ENCODE measurements around the gene PMS2.
"Not testable (repeated sequence)": the region's sequence is repeated elsewhere in the genome, so short reads cannot be mapped to it uniquely, and the experiment has no call there.

- TF ChIP-seq, protein P1, sequence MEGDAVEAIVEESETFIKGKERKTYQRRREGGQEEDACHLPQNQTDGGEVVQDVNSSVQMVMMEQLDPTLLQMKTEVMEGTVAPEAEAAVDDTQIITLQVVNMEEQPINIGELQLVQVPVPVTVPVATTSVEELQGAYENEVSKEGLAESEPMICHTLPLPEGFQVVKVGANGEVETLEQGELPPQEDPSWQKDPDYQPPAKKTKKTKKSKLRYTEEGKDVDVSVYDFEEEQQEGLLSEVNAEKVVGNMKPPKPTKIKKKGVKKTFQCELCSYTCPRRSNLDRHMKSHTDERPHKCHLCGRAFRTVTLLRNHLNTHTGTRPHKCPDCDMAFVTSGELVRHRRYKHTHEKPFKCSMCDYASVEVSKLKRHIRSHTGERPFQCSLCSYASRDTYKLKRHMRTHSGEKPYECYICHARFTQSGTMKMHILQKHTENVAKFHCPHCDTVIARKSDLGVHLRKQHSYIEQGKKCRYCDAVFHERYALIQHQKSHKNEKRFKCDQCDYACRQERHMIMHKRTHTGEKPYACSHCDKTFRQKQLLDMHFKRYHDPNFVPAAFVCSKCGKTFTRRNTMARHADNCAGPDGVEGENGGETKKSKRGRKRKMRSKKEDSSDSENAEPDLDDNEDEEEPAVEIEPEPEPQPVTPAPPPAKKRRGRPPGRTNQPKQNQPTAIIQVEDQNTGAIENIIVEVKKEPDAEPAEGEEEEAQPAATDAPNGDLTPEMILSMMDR (optimal IDR thresholded peaks at IDR 0.05 in 1 of 3, IDR thresholded peaks at IDR 0.05 in 1 of 3, conservative IDR thresholded peaks at IDR 0.05 in 1 of 3; ENCODE audit: extremely low read depth in 1 of 3, insufficient read depth in 2 of 3, low read length in 3 of 3), result not testable (repeated sequence)
- not testable (repeated sequence) for TF ChIP-seq EZH2 (IDR thresholded peaks at IDR 0.05; ENCODE audit: low read length)
Observed at GRCh38 chr7:5931250-5931649, 77.6 kb downstream of the PMS2 start.
